ENCODE data around the gene CD40. TPM values are rescaled to one million over a fixed set of nuclear protein-coding genes. Genes with fewer than 3 reads are reported as not detected.

Gene CD40
- polyA plus RNA-seq, 6 donors from 2014 or later: 273 to 368 (median 312) TPM

DNA sequence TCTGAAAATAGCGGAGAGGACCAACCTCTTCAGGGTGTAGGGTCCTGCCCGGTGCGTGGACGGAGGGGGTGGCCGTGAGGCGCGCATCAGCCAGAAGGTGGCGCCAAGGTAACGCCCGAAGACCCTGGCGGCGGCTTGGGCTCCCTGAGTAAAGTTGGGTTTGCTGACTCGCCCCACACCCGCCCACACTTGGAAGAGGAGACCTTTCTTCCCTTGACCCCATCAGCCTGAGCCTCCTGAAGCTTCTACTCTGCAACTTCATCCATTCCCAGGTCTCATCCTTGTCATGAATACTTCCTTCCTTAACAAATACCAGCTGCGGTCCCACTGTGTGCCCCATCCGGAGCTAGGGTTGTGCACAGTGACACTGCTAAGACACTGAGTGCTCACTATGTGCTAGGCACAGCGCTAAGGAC, 14.6 kb downstream of the CD40 start:
- Mint-ChIP-seq H3K36me3 (peaks cover 2% of the 10 kb centered on the region in 2 donors), H3K4me3 (peak overlapping the region in 1 of 8 donors; percentile 67), H3K27me3 (peaks cover 5 to 7% (median 6%) of the 10 kb centered on the region in 3 donors), H3K9me3 (no peaks in the 10 kb centered on the region), H3K4me1 (peaks cover 35 to 71% (median 61%) of the 10 kb centered on the region in 3 donors), H3K27ac (peak overlapping the region in 5 of 6 donors; percentile 62 to 87 (median 72))
- ATAC-seq (ENCODE audit: low read depth in 2 of 2) (peak; percentile 76 to 81), DNase-seq (peak; percentile 60)

DNA sequence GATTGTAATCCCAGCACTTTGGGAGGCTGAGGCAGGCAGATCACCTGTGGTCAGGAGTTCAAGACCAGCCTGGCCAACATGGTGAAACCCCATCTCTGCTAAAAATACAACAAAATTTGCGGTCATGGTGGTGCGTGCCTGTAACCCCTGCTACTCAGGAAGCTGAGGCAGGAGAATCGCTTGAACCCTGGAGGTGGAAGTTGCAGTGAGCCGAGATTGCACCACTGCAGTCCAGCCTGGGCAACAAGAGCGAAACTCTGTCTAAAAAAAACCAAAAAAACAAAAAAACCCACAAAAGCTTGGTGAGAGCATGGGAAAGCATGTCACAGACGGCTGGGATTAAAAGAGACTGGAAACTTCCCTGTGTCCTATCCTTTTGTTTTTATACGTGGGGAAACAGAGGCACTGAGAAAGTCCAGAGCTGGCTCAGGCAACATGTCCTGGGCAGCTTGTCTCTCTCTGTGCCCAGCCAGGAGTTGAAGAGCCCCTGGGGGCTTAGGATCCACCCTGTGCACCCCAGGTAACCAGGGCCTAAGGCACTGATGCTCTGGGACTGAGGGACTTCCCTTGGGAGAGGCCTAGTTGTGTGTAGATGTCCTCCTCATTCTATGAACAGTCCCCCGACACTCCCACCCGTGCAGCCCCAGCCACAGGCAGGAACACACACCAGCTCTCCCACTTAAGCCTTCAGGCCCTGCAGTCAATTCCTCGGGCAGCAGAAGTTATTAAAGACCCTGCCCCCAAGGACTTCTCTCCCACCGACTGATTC, 16.0 kb downstream of the CD40 start:
- no peak for ATAC-seq (ENCODE audit: low read depth in 2 of 2)
- Mint-ChIP-seq H3K9me3 (no peaks in the 10 kb centered on the region), H3K4me1 (peaks cover 35 to 67% (median 52%) of the 10 kb centered on the region in 3 donors), H3K27me3 (peaks cover 6 to 19% (median 11%) of the 10 kb centered on the region in 3 donors), H3K27ac (peak overlapping the region in 1 of 6 donors; percentile 34), H3K36me3 (no peaks in the 10 kb centered on the region), H3K4me3 (no peak overlapping the region)
- no peak for DNase-seq

DNA sequence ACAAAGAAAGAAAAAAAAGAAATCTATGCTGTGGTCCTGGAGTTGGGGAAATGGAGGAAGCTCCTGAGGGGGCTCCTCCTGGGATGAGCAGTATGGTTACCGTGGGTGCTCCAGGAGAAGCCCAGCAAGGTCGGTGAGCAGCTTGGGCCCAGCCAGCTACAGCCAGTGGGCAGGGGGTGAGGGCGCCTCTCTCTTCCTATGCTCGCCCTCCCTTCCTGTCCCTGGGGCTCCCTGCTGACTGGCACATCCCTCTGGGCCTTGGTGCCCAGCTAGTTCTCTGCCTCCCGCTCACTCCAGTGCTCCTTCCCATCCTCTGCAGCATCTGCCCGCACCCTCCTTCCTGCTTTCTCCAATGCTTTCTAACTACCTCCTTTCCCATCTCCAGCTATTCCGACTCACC, 16.6 kb downstream of the CD40 start:
- H3K4me3 Mint-ChIP-seq: peak overlapping the region in 1 of 8 donors; percentile 29
- H3K36me3 Mint-ChIP-seq: no peaks in the 10 kb centered on the region
- no peaks in the 10 kb centered on the region for H3K9me3 Mint-ChIP-seq
- ATAC-seq (ENCODE audit: low read depth in 2 of 2): no peak
- DNase-seq: no peak
- H3K4me1 Mint-ChIP-seq: peaks cover 38 to 65% (median 49%) of the 10 kb centered on the region in 3 donors
- H3K27me3 Mint-ChIP-seq: peaks cover 6 to 23% (median 16%) of the 10 kb centered on the region in 3 donors
- peak overlapping the region in 2 of 6 donors; percentile 30 to 94 for H3K27ac Mint-ChIP-seq

DNA sequence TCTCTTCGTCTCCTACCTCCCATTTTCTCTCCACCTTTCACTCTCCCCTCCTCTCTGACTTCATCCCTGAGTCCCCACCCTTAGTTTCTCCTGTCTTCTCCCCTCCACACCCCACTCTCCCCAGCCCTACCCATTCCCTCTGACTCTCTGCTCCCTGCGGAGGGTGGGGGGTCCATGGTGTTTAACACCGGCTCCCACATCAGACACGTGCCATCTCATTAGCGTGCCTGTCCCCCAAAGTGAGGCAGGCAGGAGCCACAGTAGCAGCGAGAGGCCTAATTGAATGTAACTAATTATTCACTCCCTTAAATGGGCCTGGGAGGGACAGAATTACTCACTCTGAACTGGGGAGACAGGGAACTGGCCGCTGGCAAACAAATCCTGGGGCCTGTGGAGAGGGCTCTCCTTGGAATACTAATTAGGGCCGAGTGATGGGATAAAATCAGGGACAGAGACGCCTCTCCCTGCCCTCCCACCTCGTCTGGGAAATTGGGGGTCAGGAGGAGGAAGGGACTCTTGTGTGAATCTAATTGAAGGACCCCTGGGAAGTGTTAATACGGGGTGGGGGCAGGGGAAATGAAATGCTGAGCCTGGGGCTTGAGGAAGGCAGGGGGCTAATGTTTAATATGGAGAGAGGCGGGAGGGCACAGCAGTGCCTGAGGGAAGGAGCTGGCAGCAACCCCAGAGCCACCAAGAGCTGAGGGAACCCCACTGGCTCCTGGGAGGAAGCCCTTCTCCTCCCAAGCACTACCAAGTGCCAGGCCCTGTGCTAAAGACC, 17.9 kb downstream of the CD40 start:
- Mint-ChIP-seq H3K36me3 (no peaks in the 10 kb centered on the region), H3K27me3 (peaks cover 6 to 34% (median 29%) of the 10 kb centered on the region in 3 donors), H3K27ac (peak overlapping the region in 2 of 6 donors; percentile 37 to 51), H3K4me3 (peak overlapping the region in 2 of 8 donors; percentile 22 to 63), H3K9me3 (no peaks in the 10 kb centered on the region), H3K4me1 (peaks cover 43 to 59% (median 44%) of the 10 kb centered on the region in 3 donors)
- DNase-seq: no peak
- no peak for ATAC-seq (ENCODE audit: low read depth in 2 of 2)

DNA sequence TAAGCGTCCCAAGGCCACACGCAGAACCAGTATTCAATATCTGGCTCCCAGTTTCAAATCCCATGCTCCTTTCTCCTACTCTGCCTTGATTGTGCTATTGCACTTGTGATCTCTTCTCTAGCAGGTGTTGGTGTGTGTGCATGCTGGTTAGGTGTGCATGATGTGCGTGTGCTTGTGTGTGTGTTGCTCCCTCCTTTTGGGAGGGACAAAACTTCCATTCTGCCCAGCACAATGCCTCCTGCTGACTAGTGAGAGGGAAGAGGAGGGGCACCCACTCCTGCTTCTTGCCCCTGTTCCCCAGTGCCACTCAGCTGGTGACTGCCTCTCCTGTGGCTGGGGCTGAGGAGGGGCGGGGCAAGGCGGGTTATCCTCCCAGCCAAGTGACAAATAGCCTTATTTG, 19.7 kb downstream of the CD40 start:
- no peak for ATAC-seq (ENCODE audit: low read depth in 2 of 2)
- no peak overlapping the region for H3K4me3 Mint-ChIP-seq
- peaks cover 21 to 51% (median 47%) of the 10 kb centered on the region in 3 donors for H3K27me3 Mint-ChIP-seq
- H3K4me1 Mint-ChIP-seq: peaks cover 27 to 43% (median 28%) of the 10 kb centered on the region in 3 donors
- no peak for DNase-seq
- peak overlapping the region in 1 of 6 donors; percentile 29 for H3K27ac Mint-ChIP-seq
- H3K36me3 Mint-ChIP-seq: peaks cover 0 to 9% of the 10 kb centered on the region in 2 donors
- H3K9me3 Mint-ChIP-seq: no peaks in the 10 kb centered on the region

DNA sequence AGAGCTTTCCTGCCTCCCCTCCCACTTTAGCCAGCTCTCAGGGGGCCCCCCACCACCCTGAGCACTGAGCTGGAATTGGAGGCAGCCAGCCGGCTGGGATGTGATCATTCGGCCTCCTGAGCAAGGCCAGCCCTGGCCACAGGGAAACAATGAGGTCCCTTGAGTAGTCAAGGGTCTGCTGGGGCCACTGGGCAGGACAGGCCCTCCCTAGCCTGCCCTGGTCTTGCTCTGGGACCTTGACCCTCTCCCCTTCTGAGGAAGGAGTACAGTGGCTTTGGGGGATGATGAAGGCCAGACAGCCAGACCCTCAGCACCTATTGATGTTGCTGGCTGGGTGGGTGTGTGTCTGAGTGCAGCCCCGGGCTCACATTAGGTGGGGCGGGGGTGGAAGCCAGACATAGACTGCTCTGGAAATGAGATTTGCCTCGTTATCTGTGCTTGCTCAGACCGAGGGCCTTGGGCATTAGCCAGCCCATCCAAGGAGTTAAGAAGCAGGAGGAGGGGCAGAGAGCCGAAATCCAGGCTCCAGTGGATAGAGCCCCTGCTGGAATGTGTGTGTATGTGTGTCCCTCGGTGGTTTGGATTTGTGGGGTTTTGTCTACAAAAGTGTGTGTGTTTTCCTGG, 21.3 kb downstream of the CD40 start:
- H3K27me3 Mint-ChIP-seq: peaks cover 30 to 58% (median 58%) of the 10 kb centered on the region in 3 donors

DNA sequence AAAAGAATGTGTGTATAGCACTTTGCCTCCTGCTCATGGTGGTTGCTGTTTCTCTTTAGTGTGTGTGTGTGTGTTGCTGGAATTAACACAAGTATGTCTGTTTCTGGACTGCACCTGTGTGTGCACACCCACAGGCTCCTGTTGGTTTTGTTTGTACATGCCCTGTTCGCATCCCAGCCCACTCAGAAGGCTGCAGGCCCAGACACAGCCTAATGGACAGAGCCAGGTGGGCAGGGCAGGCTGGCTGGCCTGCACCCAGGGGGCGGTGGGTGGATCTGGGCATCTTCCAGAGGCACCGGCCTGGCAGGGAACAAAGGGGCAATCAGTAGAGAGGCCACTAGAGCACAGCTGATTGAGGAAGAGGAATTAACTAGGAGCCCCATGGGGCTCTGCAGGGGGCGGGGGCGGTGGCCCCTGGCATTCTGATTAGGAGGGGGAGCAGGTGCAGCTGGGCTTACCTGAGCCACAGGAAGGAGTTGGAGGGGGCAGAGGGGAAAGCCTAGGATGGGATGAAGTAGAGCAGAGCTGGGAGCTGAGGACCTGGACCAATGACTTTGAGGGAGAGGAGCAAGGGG, 21.9 kb downstream of the CD40 start:
- peaks cover 33 to 65% (median 58%) of the 10 kb centered on the region in 3 donors for H3K27me3 Mint-ChIP-seq

More for the DNA sequence above, 21.3 kb downstream of the CD40 start:
- ATAC-seq (ENCODE audit: low read depth in 2 of 2) (no peak), DNase-seq (no peak)
- Mint-ChIP-seq H3K27ac (peak overlapping the region in 1 of 6 donors; percentile 44), H3K4me3 (no peak overlapping the region), H3K9me3 (no peaks in the 10 kb centered on the region), H3K4me1 (peaks cover 24 to 38% (median 24%) of the 10 kb centered on the region in 3 donors), H3K36me3 (peaks cover 0 to 9% of the 10 kb centered on the region in 2 donors)

DNA sequence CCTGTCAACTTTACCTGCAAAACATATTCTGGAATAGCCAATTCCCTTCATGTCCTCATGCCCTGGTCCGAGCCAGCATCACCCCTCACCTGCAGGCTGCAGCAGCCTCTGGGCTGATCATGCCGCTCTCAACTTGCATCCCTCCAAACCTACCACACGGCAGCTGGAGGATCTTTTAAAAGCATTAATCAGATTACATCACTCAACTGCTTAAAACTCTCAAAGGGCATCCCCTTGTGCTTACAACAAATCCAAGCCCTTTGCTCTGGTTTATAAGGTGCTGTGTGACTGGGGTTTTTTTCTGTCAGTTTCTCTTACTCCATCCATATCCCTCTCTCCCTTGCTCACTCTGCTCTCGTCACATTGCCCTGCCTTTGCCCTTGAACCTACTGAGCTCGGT, 24.0 kb downstream of the CD40 start:
- Mint-ChIP-seq H3K4me3 (no peak overlapping the region), H3K4me1 (peaks cover 13 to 19% (median 13%) of the 10 kb centered on the region in 3 donors), H3K36me3 (peaks cover 0 to 9% of the 10 kb centered on the region in 2 donors), H3K27ac (no peak overlapping the region), H3K27me3 (peaks cover 38 to 64% (median 61%) of the 10 kb centered on the region in 3 donors), H3K9me3 (no peaks in the 10 kb centered on the region)
- DNase-seq (no peak), ATAC-seq (ENCODE audit: low read depth in 2 of 2) (no peak)

More for the DNA sequence above, 21.9 kb downstream of the CD40 start:
- Mint-ChIP-seq H3K4me3 (peak overlapping the region in 1 of 8 donors; percentile 52), H3K9me3 (no peaks in the 10 kb centered on the region), H3K36me3 (peaks cover 0 to 9% of the 10 kb centered on the region in 2 donors), H3K27ac (no peak overlapping the region), H3K4me1 (peaks cover 21 to 36% (median 24%) of the 10 kb centered on the region in 3 donors)
- no peak for ATAC-seq (ENCODE audit: low read depth in 2 of 2)
- no peak for DNase-seq

DNA sequence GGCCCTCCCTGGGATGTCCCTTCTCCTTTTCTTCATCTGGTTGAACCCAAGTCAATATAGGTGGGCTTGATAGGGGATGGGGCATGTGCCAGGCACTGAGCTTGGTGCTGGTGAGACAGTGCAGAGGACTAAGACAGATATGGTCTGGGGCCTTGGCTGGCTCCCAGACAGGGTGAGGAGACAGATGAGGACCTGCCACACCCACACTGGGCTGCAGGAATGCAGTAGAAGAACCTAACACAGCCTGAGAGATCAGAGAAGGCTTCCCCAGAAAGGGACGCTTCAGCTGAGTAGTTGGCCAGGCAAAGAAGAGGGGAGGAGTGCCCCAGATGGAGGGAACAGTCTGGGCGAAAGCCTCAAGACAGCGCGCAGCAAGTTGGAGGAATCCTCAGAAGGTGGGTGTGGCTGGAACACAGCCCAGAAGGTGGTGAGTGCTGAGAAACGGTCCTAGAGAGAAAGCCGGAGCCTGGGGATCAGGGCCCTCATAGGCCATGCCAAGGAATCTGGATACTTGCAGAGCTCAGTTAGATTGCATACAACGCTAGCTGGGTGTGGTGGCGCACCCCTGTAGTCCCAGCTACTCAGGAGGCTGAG, 26.4 kb downstream of the CD40 start:
- Mint-ChIP-seq H3K9me3 (no peaks in the 10 kb centered on the region), H3K27ac (no peak overlapping the region), H3K27me3 (peaks cover 33 to 65% (median 47%) of the 10 kb centered on the region in 3 donors), H3K36me3 (peaks cover 0 to 9% of the 10 kb centered on the region in 2 donors), H3K4me1 (peaks cover 8 to 9% (median 9%) of the 10 kb centered on the region in 3 donors), H3K4me3 (no peak overlapping the region)
- ATAC-seq (ENCODE audit: low read depth in 2 of 2) (no peak), DNase-seq (no peak)

DNA sequence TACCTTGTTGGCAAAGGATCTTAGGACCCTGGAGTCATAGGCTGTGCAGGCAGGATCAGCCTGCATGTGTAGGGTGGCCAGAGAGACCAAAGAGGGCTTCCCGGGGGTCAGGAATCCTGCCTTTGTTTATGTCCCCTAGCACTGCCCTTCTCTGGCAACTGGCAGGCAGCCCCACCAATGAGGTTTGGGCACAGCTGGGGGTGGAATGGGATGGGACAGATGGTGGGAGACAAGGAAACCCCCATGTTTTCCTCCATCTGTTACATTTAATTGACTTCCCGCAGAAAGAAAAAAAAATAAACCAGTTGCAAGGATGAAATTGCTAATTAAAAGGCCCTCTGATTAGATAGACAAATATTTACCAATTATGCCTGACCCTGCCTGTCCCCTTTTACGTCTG, 27.6 kb downstream of the CD40 start:
- no peak overlapping the region for H3K4me3 Mint-ChIP-seq
- no peak for ATAC-seq (ENCODE audit: low read depth in 2 of 2)
- DNase-seq: no peak
- no peaks in the 10 kb centered on the region for H3K9me3 Mint-ChIP-seq
- H3K36me3 Mint-ChIP-seq: peaks cover 0 to 9% of the 10 kb centered on the region in 2 donors
- no peak overlapping the region for H3K27ac Mint-ChIP-seq
- no peaks in the 10 kb centered on the region for H3K4me1 Mint-ChIP-seq
- peaks cover 33 to 54% (median 43%) of the 10 kb centered on the region in 3 donors for H3K27me3 Mint-ChIP-seq

DNA sequence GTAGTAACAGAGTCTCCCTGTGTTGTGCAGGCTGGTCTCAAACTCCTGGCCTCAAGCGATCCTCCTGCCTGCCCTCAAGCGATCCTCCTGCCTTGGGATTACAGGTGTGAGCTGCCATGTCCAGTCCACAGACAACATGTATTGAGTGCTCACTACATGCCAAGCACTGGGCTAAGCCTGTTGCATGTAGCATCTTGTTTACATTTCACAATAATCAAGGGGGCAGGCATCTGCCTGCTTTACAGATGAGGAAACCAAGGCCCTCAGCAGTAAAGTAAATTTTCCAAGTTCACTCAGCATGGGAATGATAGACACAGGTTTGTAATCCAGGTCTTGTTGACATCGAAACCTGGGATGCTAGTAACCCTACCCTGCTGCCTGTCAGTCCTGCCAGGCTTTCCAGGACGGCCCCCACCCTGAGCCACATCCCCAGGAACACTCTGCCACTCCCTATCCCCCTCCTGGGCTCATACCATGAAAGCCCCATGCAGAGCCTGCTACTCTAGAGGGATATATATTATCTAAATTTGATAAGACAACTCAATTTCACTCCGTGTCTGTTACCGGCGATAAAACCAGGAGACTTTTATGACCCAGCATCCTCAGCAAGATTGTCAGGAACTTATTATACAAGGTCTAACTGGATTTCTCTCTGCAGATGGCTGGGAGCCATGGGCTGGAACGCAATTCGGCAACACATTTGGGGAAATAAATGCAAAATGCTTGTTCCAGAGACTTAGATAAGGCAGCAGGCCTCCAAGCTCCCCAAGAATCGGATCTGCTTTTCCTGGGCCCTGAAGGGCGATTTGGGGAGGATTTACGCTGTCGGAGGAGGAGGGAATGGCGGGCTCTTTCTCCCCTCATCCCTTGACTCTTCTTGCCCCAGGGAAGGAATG, 30.4 kb downstream of the CD40 start:
- H3K9me3 Mint-ChIP-seq: no peaks in the 10 kb centered on the region

DNA sequence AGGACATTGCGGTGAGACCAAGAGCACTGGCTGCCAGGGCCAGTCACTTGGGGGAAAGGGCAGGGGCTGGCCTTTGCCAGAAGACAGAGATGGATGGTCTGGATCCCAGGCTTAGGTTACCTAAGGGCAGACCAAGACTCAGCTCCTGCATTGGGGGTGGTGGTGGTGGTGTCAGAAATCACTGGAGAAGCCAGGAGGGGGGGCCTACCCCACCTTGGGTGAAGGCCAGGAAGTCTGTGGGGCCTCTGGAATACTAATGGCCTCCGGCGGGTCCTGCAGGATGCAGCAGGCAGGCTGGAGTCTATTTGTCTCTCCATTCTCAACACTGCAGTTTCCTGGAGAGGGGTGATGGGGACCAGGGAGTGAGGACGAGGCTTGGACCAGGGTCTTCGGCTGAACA, 32.8 kb downstream of the CD40 start:
- Mint-ChIP-seq H3K36me3 (no peaks in the 10 kb centered on the region), H3K4me1 (no peaks in the 10 kb centered on the region), H3K27ac (peak overlapping the region in 1 of 6 donors; percentile 32), H3K4me3 (no peak overlapping the region), H3K9me3 (no peaks in the 10 kb centered on the region), H3K27me3 (peaks cover 19 to 44% (median 26%) of the 10 kb centered on the region in 3 donors)
- DNase-seq (no peak), ATAC-seq (ENCODE audit: low read depth in 2 of 2) (no peak)

More for the DNA sequence above, 30.4 kb downstream of the CD40 start:
- ATAC-seq (ENCODE audit: low read depth in 2 of 2) (no peak), DNase-seq (no peak)
- peaks cover 14 to 33% (median 26%) of the 10 kb centered on the region in 3 donors for H3K27me3 Mint-ChIP-seq
- no peak overlapping the region for H3K27ac Mint-ChIP-seq
- H3K36me3 Mint-ChIP-seq: no peaks in the 10 kb centered on the region
- H3K4me1 Mint-ChIP-seq: no peaks in the 10 kb centered on the region
- H3K4me3 Mint-ChIP-seq: no peak overlapping the region

All from naive B cell (primary cell).